AG09309 (cell line): ENCODE data around the gene CEP350.

Experiments used
- DNase-seq: peaks from one replicate; pipeline ENCODE4 v3.0.0-alpha.2; 2010; ENCODE audit warnings: low read depth
- H3K4me3 ChIP-seq: 2 replicates; pipeline ENCODE4 v1.5.1; 2011; ENCODE audit warnings: mild to moderate bottlenecking, low read depth, low read length, moderate library complexity; ENCODE audit not compliant: control insufficient read depth
- CTCF ChIP-seq: IDR thresholded peaks from 2 replicates; pipeline ENCODE4 v1.5.1; 2011; ENCODE audit warnings: mild to moderate bottlenecking, low read depth, low read length, inconsistent platforms; ENCODE audit not compliant: insufficient read depth, control insufficient read depth; ENCODE audit errors: missing control alignments

Gene CEP350

GRCh38 chr1:180112091-180112490 lies 157.5 kb downstream of the CEP350 start:
- no peak for TF ChIP-seq CTCF
- no peak overlapping the region for H3K4me3 ChIP-seq
- DNase-seq = no peak

DNA sequence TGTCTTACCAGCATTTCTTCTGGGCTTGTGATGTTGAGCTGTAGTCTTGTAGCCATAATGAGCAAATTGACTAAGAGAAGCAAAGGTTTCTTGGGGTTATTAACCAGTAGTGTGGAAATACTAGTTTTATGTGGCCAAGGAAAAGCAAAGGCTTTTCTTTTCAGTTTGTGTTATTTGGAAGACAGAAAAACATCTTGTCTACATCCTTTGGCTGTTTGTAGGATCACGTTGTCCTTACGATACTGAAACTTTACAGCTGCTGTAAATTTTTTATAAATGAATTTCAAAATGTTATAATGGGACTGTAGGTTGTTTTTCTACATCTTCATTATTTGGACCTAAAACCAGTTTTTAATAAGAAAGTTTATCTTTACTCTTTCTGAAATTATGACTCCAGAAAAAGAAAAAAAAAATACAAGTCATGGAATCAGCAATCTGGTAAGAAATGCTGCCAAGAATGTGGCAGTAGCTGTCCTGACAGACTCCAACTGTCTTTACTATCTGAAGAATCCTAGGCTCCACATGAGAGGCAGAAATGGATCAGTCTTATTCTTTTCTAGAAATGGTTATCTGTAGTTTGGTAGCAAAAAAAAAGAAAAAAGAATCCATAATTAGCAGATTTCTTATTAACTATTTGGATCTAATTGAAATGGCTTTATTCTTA lies 158.5 kb downstream of the CEP350 start:
- TF ChIP-seq CTCF = no peak
- no peak overlapping the region for H3K4me3 ChIP-seq
- DNase-seq = no peak

DNA sequence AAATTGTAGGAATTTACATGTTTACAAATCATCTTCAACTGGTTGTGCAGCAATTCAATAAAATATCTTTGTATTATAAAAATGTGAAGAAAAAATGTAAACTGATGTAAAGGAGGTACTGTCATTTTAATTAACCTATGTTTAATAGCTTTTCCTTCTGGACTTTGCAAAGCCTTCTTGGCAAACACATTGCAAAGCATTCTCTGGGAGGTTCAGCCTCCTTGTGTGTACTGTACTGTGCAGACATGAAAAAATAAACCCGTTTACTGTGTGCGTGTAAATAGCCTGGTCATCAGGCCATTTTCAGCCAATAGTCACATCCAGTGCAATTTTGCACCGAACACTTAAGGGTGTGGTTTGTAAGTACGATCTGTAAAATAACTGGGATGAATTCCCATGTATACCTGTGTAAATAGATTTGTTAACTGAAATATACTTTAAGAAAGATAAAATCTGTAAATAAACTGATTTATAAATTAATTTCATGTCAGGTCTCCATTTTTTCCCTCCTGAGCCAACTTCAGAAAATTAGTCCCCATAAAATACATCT lies 159.9 kb downstream of the CEP350 start:
- DNase-seq = no peak
- no peak overlapping the region for H3K4me3 ChIP-seq
- no peak for TF ChIP-seq CTCF

DNA sequence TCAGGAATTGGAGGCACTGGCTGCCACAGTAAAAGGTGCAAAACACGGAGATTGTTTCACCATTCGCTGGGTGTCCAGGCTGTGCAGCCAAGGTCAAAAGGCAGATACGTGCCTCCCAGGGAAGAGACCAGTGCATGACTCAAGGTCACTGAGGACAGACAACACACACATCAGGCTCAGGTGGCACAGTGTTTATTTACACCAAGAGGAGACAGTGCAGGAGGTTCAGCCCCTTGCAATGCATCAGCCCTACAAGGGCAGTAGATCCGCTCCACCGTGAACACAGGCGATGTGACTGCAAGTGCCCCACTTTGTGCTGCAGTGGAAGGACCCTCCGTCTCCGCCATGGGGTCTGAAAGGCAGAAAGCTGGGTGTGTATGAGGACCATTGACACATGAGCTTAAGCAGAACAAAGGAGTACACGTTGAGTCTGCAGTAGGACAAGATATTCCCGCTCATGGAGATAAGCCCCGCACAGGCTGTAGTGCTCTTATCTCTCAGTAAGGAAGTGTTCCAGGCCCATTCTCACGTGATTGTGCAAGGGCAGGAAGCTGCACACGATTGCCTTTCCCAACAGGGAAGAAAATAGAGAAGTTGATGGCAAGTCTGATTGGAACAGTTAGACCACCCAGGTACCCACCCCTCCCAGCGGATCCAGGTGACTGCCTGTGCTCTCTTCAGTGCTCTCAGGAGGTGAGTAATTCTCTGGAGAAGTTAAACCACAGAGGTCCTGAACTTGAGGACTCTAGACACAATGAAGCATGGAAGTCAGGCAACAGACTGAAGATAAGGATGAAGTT lies 162.6 kb downstream of the CEP350 start:
- TF ChIP-seq CTCF = no peak
- DNase-seq = no peak
- H3K4me3 ChIP-seq = no peak overlapping the region

GRCh38 chr1:180117764-180118116 lies 163.1 kb downstream of the CEP350 start:
- no peak overlapping the region for H3K4me3 ChIP-seq
- DNase-seq = peak; percentile 49
- no peak for TF ChIP-seq CTCF

- no peak overlapping the region for H3K4me3 ChIP-seq
- no peak for DNase-seq
- TF ChIP-seq CTCF = no peak
Observed at GRCh38 chr1:180119837-180120236, 165.2 kb downstream of the CEP350 start.
